H1 (cell line): ENCODE measurements around the gene CRACDL.

Experiments
- ATF3 ChIP-seq: IDR thresholded peaks from 2 replicates; pipeline ENCODE4 v1.6.1; 2011; ENCODE audit warnings: low read depth, mild to moderate bottlenecking, low read length; ENCODE audit not compliant: insufficient read depth
- CTCF ChIP-seq, 3 experiments: IDR thresholded peaks; 1 replicate in 2 of 3; 2 replicates in 1 of 3; pipeline versions ENCODE4 v1.5.1 to v1.6.1; 2011; ENCODE audit warnings: low read length in 3 of 3, mild to moderate bottlenecking in 3 of 3, inconsistent platforms in 2 of 3, low read depth in 1 of 3, moderate library complexity in 1 of 3; ENCODE audit not compliant: insufficient read depth in 1 of 3; ENCODE audit errors: control extremely low read depth in 1 of 3
- EP300 ChIP-seq, 2 experiments: IDR thresholded peaks; 1 replicate in 1 of 2; 2 replicates in 1 of 2; pipeline ENCODE4 v1.6.1; 2011 to 2012; ENCODE audit warnings: low read depth in 2 of 2, low read length in 2 of 2, mild to moderate bottlenecking in 2 of 2, borderline replicate concordance in 1 of 2, inconsistent platforms in 1 of 2, moderate library complexity in 1 of 2
- EZH2 ChIP-seq: fragments of 200-600 bp; sonication (generic); IDR thresholded peaks from 2 replicates; pipeline ENCODE4 v1.7.1; 2012; ENCODE audit warnings: low read depth, mild to moderate bottlenecking, moderate library complexity, low read length, inconsistent platforms; ENCODE audit not compliant: severe bottlenecking
- FOSL1 ChIP-seq: IDR thresholded peaks from 2 replicates; pipeline ENCODE4 v1.6.1; 2011; ENCODE audit warnings: mild to moderate bottlenecking, low read depth, low read length, moderate library complexity; ENCODE audit not compliant: insufficient read depth
- HDAC2 ChIP-seq, 2 experiments: fragments of 300-600 bp in 1 of 2; sonication (generic) in 1 of 2; IDR thresholded peaks; 2 replicates each; pipeline ENCODE4 v1.6.1; 2011 to 2012; ENCODE audit warnings: low read depth in 2 of 2, low read length in 2 of 2, mild to moderate bottlenecking in 2 of 2, moderate library complexity in 2 of 2, borderline replicate concordance in 1 of 2, inconsistent platforms in 1 of 2
- POLR2A ChIP-seq, 2 experiments: IDR thresholded peaks; 1 replicate in 1 of 2; 2 replicates in 1 of 2; pipeline ENCODE4 v1.6.1; 2011; ENCODE audit warnings: low read depth in 2 of 2, low read length in 2 of 2, mild to moderate bottlenecking in 2 of 2; ENCODE audit errors: control extremely low read depth in 1 of 2
- SIX5 ChIP-seq: IDR thresholded peaks from 2 replicates; pipeline ENCODE4 v1.6.1; 2011; ENCODE audit warnings: mild to moderate bottlenecking, low read depth, low read length
- YY1 ChIP-seq: IDR thresholded peaks from 2 replicates; pipeline ENCODE4 v1.6.1; 2011; ENCODE audit warnings: low read depth, mild to moderate bottlenecking, low read length

GRCh38 chr2:98748292-98749065 is 187.5 kb downstream of the CRACDL start:
- TF ChIP-seq EP300 (IDR thresholded peaks at IDR 0.05; ENCODE audit: borderline replicate concordance in 1 of 2, low read depth in 2 of 2, low read length in 2 of 2), result no peak
- TF ChIP-seq CTCF (IDR thresholded peaks at IDR 0.05; ENCODE audit: control extremely low read depth in 1 of 3, insufficient read depth in 1 of 3, low read depth in 1 of 3, low read length in 3 of 3), result no peak
- no peak for TF ChIP-seq ATF3
- TF ChIP-seq FOSL1, result no peak
- TF ChIP-seq HDAC2 (IDR thresholded peaks at IDR 0.05; ENCODE audit: borderline replicate concordance in 1 of 2, low read depth in 2 of 2, low read length in 2 of 2), result no peak
- TF ChIP-seq EZH2, result no peak
- no peak for TF ChIP-seq POLR2A (IDR thresholded peaks at IDR 0.05; ENCODE audit: control extremely low read depth in 1 of 2, low read depth in 2 of 2, low read length in 2 of 2)
- TF ChIP-seq YY1, result no peak
- TF ChIP-seq SIX5, result no peak
